B cell (primary cell): ENCODE measurements around the gene CDR2L.
"Not testable (repeated sequence)": the region's sequence is repeated elsewhere in the genome, so short reads cannot be mapped to it uniquely, and the experiment has no call there.

Experiments used
- EZH2 ChIP-seq: IDR thresholded peaks from 2 replicates; pipeline ENCODE4 v1.6.1; 2012; ENCODE audit warnings: borderline replicate concordance, low read depth, mild to moderate bottlenecking, moderate library complexity, low read length; ENCODE audit not compliant: insufficient read depth, poor library complexity, severe bottlenecking
- TF ChIP-seq, protein P1 (sequence below): fragments of 200-600 bp; IDR thresholded peaks from one replicate; pipeline ENCODE4 v1.8.0; 2022; ENCODE audit warnings: antibody characterized with exemption, mild to moderate bottlenecking

DNA sequence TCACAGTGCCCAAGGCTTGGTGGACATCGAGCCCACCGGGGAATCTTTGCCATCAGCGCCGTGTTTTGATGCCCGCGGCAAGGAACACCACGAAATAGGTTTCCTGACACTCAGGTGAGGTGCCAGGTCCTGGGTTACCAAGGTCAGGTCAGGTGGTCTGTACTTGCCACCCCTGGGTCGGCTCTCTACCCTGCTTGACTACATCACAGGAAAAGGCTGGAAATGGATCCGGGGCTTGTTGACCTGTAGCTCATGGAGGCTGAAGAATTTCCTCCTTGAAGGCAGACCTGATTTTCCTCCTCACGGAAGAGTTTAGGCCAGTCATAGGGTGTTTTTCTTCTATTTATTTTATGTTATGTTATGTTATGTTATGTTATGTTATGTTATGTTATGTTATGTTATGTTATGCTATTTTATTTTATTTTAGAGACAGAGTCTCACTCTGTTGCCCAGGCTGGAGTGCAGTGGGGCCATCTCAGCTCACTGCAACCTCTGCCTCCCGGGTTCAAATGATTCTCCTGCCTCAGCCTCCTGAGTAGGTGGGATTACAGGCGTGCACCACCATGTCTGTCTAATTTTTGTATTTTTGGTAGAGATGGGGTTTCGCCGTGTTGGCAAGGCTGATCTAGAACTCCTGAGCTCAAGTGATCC is 4.6 kb upstream of the CDR2L start:
- TF ChIP-seq, protein P1, sequence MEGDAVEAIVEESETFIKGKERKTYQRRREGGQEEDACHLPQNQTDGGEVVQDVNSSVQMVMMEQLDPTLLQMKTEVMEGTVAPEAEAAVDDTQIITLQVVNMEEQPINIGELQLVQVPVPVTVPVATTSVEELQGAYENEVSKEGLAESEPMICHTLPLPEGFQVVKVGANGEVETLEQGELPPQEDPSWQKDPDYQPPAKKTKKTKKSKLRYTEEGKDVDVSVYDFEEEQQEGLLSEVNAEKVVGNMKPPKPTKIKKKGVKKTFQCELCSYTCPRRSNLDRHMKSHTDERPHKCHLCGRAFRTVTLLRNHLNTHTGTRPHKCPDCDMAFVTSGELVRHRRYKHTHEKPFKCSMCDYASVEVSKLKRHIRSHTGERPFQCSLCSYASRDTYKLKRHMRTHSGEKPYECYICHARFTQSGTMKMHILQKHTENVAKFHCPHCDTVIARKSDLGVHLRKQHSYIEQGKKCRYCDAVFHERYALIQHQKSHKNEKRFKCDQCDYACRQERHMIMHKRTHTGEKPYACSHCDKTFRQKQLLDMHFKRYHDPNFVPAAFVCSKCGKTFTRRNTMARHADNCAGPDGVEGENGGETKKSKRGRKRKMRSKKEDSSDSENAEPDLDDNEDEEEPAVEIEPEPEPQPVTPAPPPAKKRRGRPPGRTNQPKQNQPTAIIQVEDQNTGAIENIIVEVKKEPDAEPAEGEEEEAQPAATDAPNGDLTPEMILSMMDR, result not testable (repeated sequence)
- not testable (repeated sequence) for TF ChIP-seq EZH2
